H9 (cell line): ENCODE results near the gene CCDC187. TPM values are rescaled to one million over a fixed set of nuclear protein-coding genes. Genes with fewer than 3 reads are reported as not detected.

Experiments used
- DNase-seq: peaks from one replicate; pipeline ENCODE4 v3.0.0-alpha.2; 2017
- H2AFZ ChIP-seq: one replicate; pipeline ENCODE4 v1.6.1; 2013; ENCODE audit warnings: mild to moderate bottlenecking, low read length, control low read depth, moderate library complexity
- H2AK5ac ChIP-seq: 2 replicates; pipeline ENCODE4 v1.6.1; 2013; ENCODE audit warnings: low read length, control low read depth, mixed read lengths; ENCODE audit not compliant: insufficient read length
- H2BK120ac ChIP-seq: one replicate; pipeline ENCODE4 v1.6.1; 2013; ENCODE audit warnings: low read depth, mild to moderate bottlenecking, low read length, control low read depth, inconsistent platforms; ENCODE audit not compliant: poor library complexity, severe bottlenecking
- H2BK12ac ChIP-seq: 2 replicates; pipeline ENCODE4 v1.6.1; 2013; ENCODE audit warnings: low read length, control low read depth, mixed read lengths, low read depth; ENCODE audit not compliant: insufficient read length
- H2BK15ac ChIP-seq: 2 replicates; pipeline ENCODE4 v1.6.1; 2013; ENCODE audit warnings: low read depth, low read length, control low read depth
- H2BK20ac ChIP-seq: one replicate; pipeline ENCODE4 v1.6.1; 2013; ENCODE audit warnings: low read depth, mild to moderate bottlenecking, low read length, control low read depth, inconsistent platforms; ENCODE audit not compliant: poor library complexity, severe bottlenecking
- H2BK5ac ChIP-seq: 2 replicates; pipeline ENCODE4 v1.6.1; 2013; ENCODE audit warnings: low read length, control low read depth, mixed read lengths; ENCODE audit not compliant: insufficient read length
- H3K14ac ChIP-seq: 2 replicates; pipeline ENCODE4 v1.6.1; 2013; ENCODE audit warnings: low read length, control low read depth; ENCODE audit not compliant: insufficient read depth
- H3K18ac ChIP-seq: 2 replicates; pipeline ENCODE4 v1.6.1; 2013; ENCODE audit warnings: low read depth, mild to moderate bottlenecking, mixed read lengths, low read length, control low read depth; ENCODE audit not compliant: insufficient read length
- H3K23ac ChIP-seq: 2 replicates; pipeline ENCODE4 v1.6.1; 2013; ENCODE audit warnings: low read length, control low read depth, mixed read lengths, low read depth; ENCODE audit not compliant: insufficient read length
- H3K23me2 ChIP-seq: 2 replicates; pipeline ENCODE4 v1.6.1; 2013; ENCODE audit warnings: low read depth, mild to moderate bottlenecking, mixed read lengths, low read length, control low read depth; ENCODE audit not compliant: insufficient read length, poor library complexity, severe bottlenecking
- H3K27ac ChIP-seq: 2 replicates; pipeline ENCODE4 v1.5.1; 2013; ENCODE audit warnings: low read length, control low read depth, mixed read lengths, low read depth; ENCODE audit not compliant: insufficient read length
- H3K27me3 ChIP-seq: 2 replicates; pipeline ENCODE4 v1.6.1; 2013; ENCODE audit warnings: low read length, control low read depth, inconsistent platforms; ENCODE audit not compliant: insufficient read depth
- H3K4ac ChIP-seq: 2 replicates; pipeline ENCODE4 v1.6.1; 2013; ENCODE audit warnings: low read depth, mild to moderate bottlenecking, control low read depth, inconsistent platforms, low read length, moderate library complexity
- H3K4me1 ChIP-seq: 2 replicates; pipeline ENCODE4 v1.6.1; 2013; ENCODE audit warnings: low read length, control low read depth, inconsistent platforms; ENCODE audit not compliant: insufficient read depth
- H3K4me2 ChIP-seq: 2 replicates; pipeline ENCODE4 v1.6.1; 2013; ENCODE audit warnings: low read length, control low read depth, mixed read lengths; ENCODE audit not compliant: insufficient read length, insufficient read depth
- H3K56ac ChIP-seq: 2 replicates; pipeline ENCODE4 v1.6.1; 2013; ENCODE audit warnings: low read depth, mild to moderate bottlenecking, mixed read lengths, low read length, control low read depth; ENCODE audit not compliant: insufficient read length
- H3K79me1 ChIP-seq: 2 replicates; pipeline ENCODE4 v1.6.1; 2013; ENCODE audit warnings: low read depth, mild to moderate bottlenecking, moderate library complexity, low read length, control low read depth, inconsistent platforms; ENCODE audit not compliant: insufficient read depth, poor library complexity, severe bottlenecking
- H3K79me2 ChIP-seq: 2 replicates; pipeline ENCODE4 v1.6.1; 2013; ENCODE audit warnings: low read length, control low read depth, inconsistent platforms; ENCODE audit not compliant: insufficient read depth
- H3K9ac ChIP-seq: 2 replicates; pipeline ENCODE4 v1.6.1; 2013; ENCODE audit warnings: low read length, control low read depth, mixed read lengths; ENCODE audit not compliant: insufficient read length; ENCODE audit errors: extremely low read depth
- H3K9me3 ChIP-seq: one replicate; pipeline ENCODE4 v1.6.1; 2013; ENCODE audit warnings: low read depth, low read length, inconsistent platforms; ENCODE audit not compliant: control insufficient read depth
- H3T11ph ChIP-seq: one replicate; pipeline ENCODE4 v1.6.1; 2013; ENCODE audit warnings: mild to moderate bottlenecking, low read length, control low read depth, inconsistent platforms
- H4K20me1 ChIP-seq: one replicate; pipeline ENCODE4 v1.6.1; 2013; ENCODE audit not compliant: control insufficient read depth, insufficient read length, insufficient read depth
- H4K5ac ChIP-seq: 2 replicates; pipeline ENCODE4 v1.6.1; 2013; ENCODE audit warnings: low read depth, mild to moderate bottlenecking, mixed read lengths, low read length, control low read depth; ENCODE audit not compliant: insufficient read length
- H4K8ac ChIP-seq: replicated peaks from 2 replicates; pipeline ENCODE4 v1.6.1; 2013; ENCODE audit warnings: low read length, control low read depth, mixed read lengths, low read depth; ENCODE audit not compliant: insufficient read length
- H4K91ac ChIP-seq: 2 replicates; pipeline ENCODE4 v1.6.1; 2013; ENCODE audit warnings: low read depth, mild to moderate bottlenecking, moderate library complexity, mixed read lengths, low read length, control low read depth; ENCODE audit not compliant: insufficient read length
- H3K27ac Mint-ChIP-seq, 3 experiments: 2 replicates in 2 of 3; 3 replicates in 1 of 3; pipeline ENCODE4 v1.8.0; 2020 to 2021; ENCODE audit warnings: mixed read lengths in 3 of 3, mild to moderate bottlenecking in 1 of 3, moderate library complexity in 1 of 3
- H3K27me3 Mint-ChIP-seq: 2 replicates; pipeline ENCODE4 v1.8.0; 2021; ENCODE audit warnings: low read depth, mild to moderate bottlenecking, moderate library complexity, mixed read lengths
- H3K36me3 Mint-ChIP-seq, 3 experiments: 2 replicates in 2 of 3; 3 replicates in 1 of 3; pipeline ENCODE4 v1.8.0; 2020 to 2021; ENCODE audit warnings: low read depth in 3 of 3, mixed read lengths in 3 of 3; ENCODE audit not compliant: insufficient read depth in 1 of 3
- H3K4me1 Mint-ChIP-seq, 2 experiments: 2 replicates each; pipeline ENCODE4 v1.8.0; 2020; ENCODE audit warnings: mixed read lengths in 2 of 2
- H3K4me3 Mint-ChIP-seq, 2 experiments: 2 replicates in 1 of 2; 3 replicates in 1 of 2; pipeline ENCODE4 v1.8.0; 2020 to 2021; ENCODE audit warnings: mild to moderate bottlenecking in 2 of 2, mixed read lengths in 2 of 2, moderate library complexity in 1 of 2
- H3K9me3 Mint-ChIP-seq, 2 experiments: 2 replicates in 1 of 2; 3 replicates in 1 of 2; pipeline ENCODE4 v1.8.0; 2020; ENCODE audit warnings: mild to moderate bottlenecking in 2 of 2, mixed read lengths in 2 of 2, moderate library complexity in 1 of 2
- CTCF ChIP-seq: fragments of 200-600 bp; sonication (generic); conservative IDR thresholded peaks from 3 replicates; pipeline ENCODE4 v1.8.0; 2021; ENCODE audit warnings: antibody characterized with exemption, mild to moderate bottlenecking
- WGBS: extraction: QIAGEN DNeasy Blood & Tissue Kit; methylation state at CpG from one replicate; pipeline ENCODE4 v1.1.7; 2013; ENCODE audit warnings: missing lambda C conversion rate, low lambda C conversion rate, mixed read lengths; ENCODE audit not compliant: insufficient read length; ENCODE audit errors: extremely low coverage; 5-methylcytosine and 5-hydroxymethylcytosine counted together
- total RNA-seq: library from RNA; stranded (reverse); gene quantifications from 2 replicates; pipeline ENCODE4 v1.2.1, GENCODE V29; 2021

The CCDC187 gene
- total RNA-seq, 1 experiment from 2014 or later: 0.07 TPM

- Histone ChIP-seq H3K4me1 (peaks cover 4% of the 10 kb centered on the region; the same call in 1 of the 2 replicates), H3K56ac (no peak overlapping the region), H3K27ac (no peak overlapping the region), H3K79me1 (peaks cover 2% of the 10 kb centered on the region), H3K18ac (peak overlapping the region; percentile 53), H3K79me2 (peaks cover 2% of the 10 kb centered on the region; the same call in 1 of the 2 replicates), H2AK5ac (no peak overlapping the region), H4K8ac (no peak overlapping the region), H4K20me1 (no peaks in the 10 kb centered on the region), H2BK5ac (no peak overlapping the region), H3K4ac (no peak overlapping the region), H4K91ac (no peak overlapping the region), H3K9ac (no peak overlapping the region), H4K5ac (no peak overlapping the region), H2BK20ac (no peak overlapping the region), H3K23ac (no peak overlapping the region), H3K23me2 (no peaks in the 10 kb centered on the region), H2BK15ac (no peak overlapping the region), H3K9me3 (no peaks in the 10 kb centered on the region), H3K14ac (no peak overlapping the region), H3T11ph (no peak overlapping the region), H2BK120ac (no peak overlapping the region), H2BK12ac (no peak overlapping the region), H3K27me3 (no peaks in the 10 kb centered on the region), H3K4me2 (no peak overlapping the region), H2AFZ (no peak overlapping the region)
- Mint-ChIP-seq H3K4me3 (peak overlapping the region; percentile 58 to 72; a peak in 2 of 5 replicates), H3K4me1 (peaks cover 9 to 11% of the 10 kb centered on the region in 2 experiments), H3K36me3 (no peaks in the 10 kb centered on the region; a peak in 1 of 7 replicates), H3K27me3 (no peaks in the 10 kb centered on the region; the same call in 1 of the 2 replicates), H3K27ac (no peak overlapping the region; a peak in 1 of 7 replicates), H3K9me3 (no peaks in the 10 kb centered on the region; a peak in 1 of 5 replicates)
- no peak for TF ChIP-seq CTCF
- peak; percentile 70 for DNase-seq
- no CpG with 5 or more reads among the region's 28 CpGs for WGBS
Observed at GRCh38 chr9:136326061-136326760, 22.3 kb upstream of the CCDC187 start.
